Activated B cell treated with CpG ODN at 0.5 μM for 24 hours (primary cell): ENCODE data around the gene FNTB. TPM values are rescaled to one million over a fixed set of nuclear protein-coding genes. Genes with fewer than 3 reads are reported as not detected.

Experiments
- ATAC-seq: fragments of 200-7000 bp; cut with Tn5 transposase; one replicate; pipeline ENCODE4 v1.10.0; 2021; ENCODE audit warnings: low read depth, mild to moderate bottlenecking, moderate library complexity
- CTCF ChIA-PET: fragments of 350-600 bp; sonication (Branson Sonifier 250); formaldehyde crosslinking; loops from one replicate; lab custom pipeline; 2021; ENCODE audit warnings: antibody characterized with exemption; lab: Charles Lee
- POLR2A ChIA-PET: fragments of 350-600 bp; sonication (Branson Sonifier 250); formaldehyde crosslinking; loops from one replicate; lab custom pipeline; 2021; ENCODE audit warnings: antibody characterized with exemption; lab: Charles Lee
- DNase-seq: peaks from one replicate; pipeline ENCODE4 v3.0.0; 2022
- H3K27ac Mint-ChIP-seq: one replicate; pipeline ENCODE4 v1.8.0; 2020; ENCODE audit warnings: mixed read lengths
- H3K27me3 Mint-ChIP-seq: one replicate; pipeline ENCODE4 v1.8.0; 2021; ENCODE audit warnings: mixed read lengths
- H3K36me3 Mint-ChIP-seq: one replicate; pipeline ENCODE4 v1.8.0; 2021; ENCODE audit warnings: low read depth, mixed read lengths
- H3K4me1 Mint-ChIP-seq: one replicate; pipeline ENCODE4 v1.8.0; 2021; ENCODE audit warnings: mixed read lengths
- H3K4me3 Mint-ChIP-seq: one replicate; pipeline ENCODE4 v1.8.0; 2020; ENCODE audit warnings: mild to moderate bottlenecking, mixed read lengths
- H3K9me3 Mint-ChIP-seq: one replicate; pipeline ENCODE4 v1.8.0; 2020; ENCODE audit warnings: mixed read lengths
- CTCF ChIP-seq: fragments of 200-600 bp; IDR thresholded peaks from one replicate; pipeline ENCODE4 v1.8.0; 2022; ENCODE audit warnings: antibody characterized with exemption, mild to moderate bottlenecking
- intact Hi-C: fragments of 100-400 bp; cut with micrococcal nuclease; formaldehyde crosslinking; loops from one replicate; pipeline ENCODE4 v1.15.1; 2024
- total RNA-seq: library from RNA; stranded (reverse); gene quantifications from 2 replicates; pipeline ENCODE4 v1.2.3, GENCODE V29; 2022

The FNTB gene
- total RNA-seq, 1 donor from 2014 or later: 10.5 TPM

- H3K4me3 Mint-ChIP-seq: peak overlapping the region; percentile 74
- H3K27ac Mint-ChIP-seq: no peak overlapping the region
- intact Hi-C loops: no loop called here
- TF ChIP-seq CTCF: no peak
- DNase-seq (no peak), ATAC-seq (no peak)
- ChIA-PET POLR2A (interaction anchor here (0.6 to 0.7 kb wide), 2 partner anchors 719 to 932 kb away, joined by 5 read pairs; no protein-coding TSS in a partner anchor), CTCF (no interaction called here)
- no peaks in the 10 kb centered on the region for H3K36me3 Mint-ChIP-seq
- no peaks in the 10 kb centered on the region for H3K9me3 Mint-ChIP-seq
- peaks cover 3% of the 10 kb centered on the region for H3K27me3 Mint-ChIP-seq
- peaks cover 9% of the 10 kb centered on the region for H3K4me1 Mint-ChIP-seq
These were observed 15.2 kb upstream of the FNTB start for GRCh38 chr14:64971491-64971942.

- H3K4me1 Mint-ChIP-seq: peaks cover 9% of the 10 kb centered on the region
- ATAC-seq (peak; percentile 75), DNase-seq (peak; percentile 44)
- H3K36me3 Mint-ChIP-seq: no peaks in the 10 kb centered on the region
- POLR2A ChIA-PET: interaction anchor here (0.7 kb wide), 1 partner anchor 933 kb away, joined by 5 read pairs; no protein-coding TSS in a partner anchor
- CTCF ChIA-PET: no interaction called here
- peak within 1 kb of the TSS; percentile 83 for H3K4me3 Mint-ChIP-seq
- no peak within 1 kb of the TSS for H3K27ac Mint-ChIP-seq
- intact Hi-C loops: no loop called here
- peaks cover 3% of the 10 kb centered on the region for H3K27me3 Mint-ChIP-seq
- no peaks in the 10 kb centered on the region for H3K9me3 Mint-ChIP-seq
- TF ChIP-seq CTCF: no peak
These were observed 14.5 kb upstream of the FNTB start, which contains the start of gene RAB15 for GRCh38 chr14:64971943-64972791. TSS of gene RAB15 (minus strand) at chr14:64972336. CDS start at chr14:64972076, 260 bp downstream.

- DNase-seq (no peak), ATAC-seq (no peak)
- Mint-ChIP-seq H3K27ac (no peak overlapping the region), H3K9me3 (no peaks in the 10 kb centered on the region), H3K36me3 (no peaks in the 10 kb centered on the region), H3K4me3 (peak overlapping the region; percentile 83), H3K4me1 (peaks cover 9% of the 10 kb centered on the region), H3K27me3 (peaks cover 3% of the 10 kb centered on the region)
- intact Hi-C loops: no loop called here
- ChIA-PET POLR2A (no interaction called here), CTCF (no interaction called here)
- no peak for TF ChIP-seq CTCF
These were observed 13.7 kb upstream of the FNTB start for GRCh38 chr14:64973026-64973442.

GRCh38 chr14:64973826-64974225 lies 12.9 kb upstream of the FNTB start:
- DNase-seq (no peak), ATAC-seq (no peak)
- Mint-ChIP-seq H3K4me1 (peaks cover 9% of the 10 kb centered on the region), H3K27me3 (peaks cover 3% of the 10 kb centered on the region), H3K27ac (no peak overlapping the region), H3K4me3 (no peak overlapping the region), H3K36me3 (no peaks in the 10 kb centered on the region), H3K9me3 (no peaks in the 10 kb centered on the region)
- TF ChIP-seq CTCF: no peak
- POLR2A ChIA-PET: no interaction called here
- CTCF ChIA-PET: no interaction called here
- intact Hi-C loops: no loop called here

GRCh38 chr14:64974563-64974962 lies 12.1 kb upstream of the FNTB start:
- ChIA-PET POLR2A (no interaction called here), CTCF (no interaction called here)
- H3K4me3 Mint-ChIP-seq: no peak overlapping the region
- ATAC-seq (no peak), DNase-seq (no peak)
- H3K9me3 Mint-ChIP-seq: no peaks in the 10 kb centered on the region
- no peak overlapping the region for H3K27ac Mint-ChIP-seq
- H3K4me1 Mint-ChIP-seq: peaks cover 9% of the 10 kb centered on the region
- no peaks in the 10 kb centered on the region for H3K36me3 Mint-ChIP-seq
- intact Hi-C loops: no loop called here
- no peak for TF ChIP-seq CTCF
- peaks cover 3% of the 10 kb centered on the region for H3K27me3 Mint-ChIP-seq
